Measurements from ENCODE around the gene MFAP5.
"Not testable (repeated sequence)": the region's sequence is repeated elsewhere in the genome, so short reads cannot be mapped to it uniquely, and the experiment has no call there.

The MFAP5 gene

DNA sequence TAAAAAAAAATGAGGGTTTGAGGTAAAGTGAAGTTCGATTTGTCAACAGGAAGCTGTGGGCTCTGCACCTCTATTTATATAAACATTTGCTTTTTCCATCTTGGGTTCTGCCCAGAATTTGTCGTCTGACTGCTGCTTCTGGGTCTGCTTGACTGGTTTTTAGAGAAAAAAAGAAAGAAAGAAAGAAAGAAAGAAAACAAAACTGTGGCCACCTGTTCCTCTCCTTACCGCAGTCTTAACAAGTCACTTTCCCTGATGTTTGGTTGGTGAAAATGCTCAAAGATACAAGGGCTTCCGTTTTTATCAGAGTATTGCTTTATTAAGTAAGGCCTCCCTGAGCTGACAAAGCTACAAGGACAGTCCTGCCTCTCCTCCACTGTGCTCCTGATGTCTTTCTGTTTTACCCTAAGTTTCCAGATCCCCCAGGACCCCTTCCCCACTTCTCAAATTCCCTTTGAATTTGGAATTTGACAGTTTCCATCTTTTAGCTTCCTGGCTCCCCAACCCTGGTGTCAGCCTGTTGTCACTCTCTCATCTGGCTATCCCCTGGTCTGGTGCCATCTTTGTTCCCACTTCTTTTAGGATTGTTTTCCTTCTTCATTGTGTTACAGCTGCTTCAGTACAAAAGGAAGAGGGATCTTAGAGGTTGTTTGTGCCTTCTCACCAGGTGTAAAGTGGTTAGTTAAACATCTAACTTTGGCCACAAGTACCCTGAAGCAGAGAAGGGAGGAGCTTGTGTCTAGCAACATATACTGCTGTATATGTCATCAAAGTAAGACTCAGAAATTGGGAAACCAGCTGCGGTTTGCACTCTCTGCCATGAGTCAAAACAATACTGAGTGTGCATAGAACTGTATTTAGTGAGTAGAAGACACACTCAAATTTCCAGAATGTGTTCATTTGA, 18.0 kb downstream of the MFAP5 start:
- TF ChIP-seq, protein P1, sequence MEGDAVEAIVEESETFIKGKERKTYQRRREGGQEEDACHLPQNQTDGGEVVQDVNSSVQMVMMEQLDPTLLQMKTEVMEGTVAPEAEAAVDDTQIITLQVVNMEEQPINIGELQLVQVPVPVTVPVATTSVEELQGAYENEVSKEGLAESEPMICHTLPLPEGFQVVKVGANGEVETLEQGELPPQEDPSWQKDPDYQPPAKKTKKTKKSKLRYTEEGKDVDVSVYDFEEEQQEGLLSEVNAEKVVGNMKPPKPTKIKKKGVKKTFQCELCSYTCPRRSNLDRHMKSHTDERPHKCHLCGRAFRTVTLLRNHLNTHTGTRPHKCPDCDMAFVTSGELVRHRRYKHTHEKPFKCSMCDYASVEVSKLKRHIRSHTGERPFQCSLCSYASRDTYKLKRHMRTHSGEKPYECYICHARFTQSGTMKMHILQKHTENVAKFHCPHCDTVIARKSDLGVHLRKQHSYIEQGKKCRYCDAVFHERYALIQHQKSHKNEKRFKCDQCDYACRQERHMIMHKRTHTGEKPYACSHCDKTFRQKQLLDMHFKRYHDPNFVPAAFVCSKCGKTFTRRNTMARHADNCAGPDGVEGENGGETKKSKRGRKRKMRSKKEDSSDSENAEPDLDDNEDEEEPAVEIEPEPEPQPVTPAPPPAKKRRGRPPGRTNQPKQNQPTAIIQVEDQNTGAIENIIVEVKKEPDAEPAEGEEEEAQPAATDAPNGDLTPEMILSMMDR (IDR thresholded peaks at IDR 0.05; ENCODE audit: control insufficient read depth, extremely low read depth, insufficient read depth): no peak
- no peak for DNase-seq (ENCODE audit: low read depth)
- H3K4me3 ChIP-seq (ENCODE audit: low read depth, low read length): no peak overlapping the region

GRCh38 chr12:8642775-8643174, 19.9 kb downstream of the MFAP5 start:
- no peak for DNase-seq (ENCODE audit: low read depth)
- TF ChIP-seq, protein P1 (IDR thresholded peaks at IDR 0.05; ENCODE audit: control insufficient read depth, extremely low read depth, insufficient read depth): no peak
- H3K4me3 ChIP-seq (ENCODE audit: low read depth, low read length): no peak overlapping the region

GRCh38 chr12:8639936-8640335, 22.7 kb downstream of the MFAP5 start:
- no peak for DNase-seq (ENCODE audit: low read depth)
- H3K4me3 ChIP-seq (ENCODE audit: low read depth, low read length): no peak overlapping the region
- TF ChIP-seq, protein P1 (IDR thresholded peaks at IDR 0.05; ENCODE audit: control insufficient read depth, extremely low read depth, insufficient read depth): no peak

- TF ChIP-seq, protein P1 (IDR thresholded peaks at IDR 0.05; ENCODE audit: control insufficient read depth, extremely low read depth, insufficient read depth): no peak
- no peak for DNase-seq (ENCODE audit: low read depth)
- no peak overlapping the region for H3K4me3 ChIP-seq (ENCODE audit: low read depth, low read length)
Measured at GRCh38 chr12:8638951-8639350, 23.7 kb downstream of the MFAP5 start.

DNA sequence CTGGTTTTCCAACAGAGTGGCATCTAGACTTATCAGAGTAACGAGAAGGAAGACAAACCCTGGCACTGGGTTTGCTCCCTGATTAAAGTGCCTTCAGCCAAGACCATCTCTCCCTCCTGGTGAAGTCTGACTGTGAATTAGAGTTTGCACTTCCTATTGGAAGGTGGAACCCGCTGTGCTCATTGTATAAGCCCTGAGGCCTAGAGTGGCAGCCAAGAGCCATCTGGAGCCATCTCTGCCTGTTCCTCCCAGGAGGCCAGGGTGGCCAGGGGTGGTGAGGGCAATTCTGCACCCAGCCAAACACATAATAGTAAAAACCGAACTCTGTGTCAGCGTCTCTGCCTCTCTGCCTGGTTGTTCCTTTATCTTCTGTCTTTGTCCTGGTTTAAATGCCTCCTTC, 25.0 kb downstream of the MFAP5 start:
- no peak overlapping the region for H3K4me3 ChIP-seq (ENCODE audit: low read depth, low read length)
- TF ChIP-seq, protein P1 (IDR thresholded peaks at IDR 0.05; ENCODE audit: control insufficient read depth, extremely low read depth, insufficient read depth): no peak
- no peak for DNase-seq (ENCODE audit: low read depth)

DNA sequence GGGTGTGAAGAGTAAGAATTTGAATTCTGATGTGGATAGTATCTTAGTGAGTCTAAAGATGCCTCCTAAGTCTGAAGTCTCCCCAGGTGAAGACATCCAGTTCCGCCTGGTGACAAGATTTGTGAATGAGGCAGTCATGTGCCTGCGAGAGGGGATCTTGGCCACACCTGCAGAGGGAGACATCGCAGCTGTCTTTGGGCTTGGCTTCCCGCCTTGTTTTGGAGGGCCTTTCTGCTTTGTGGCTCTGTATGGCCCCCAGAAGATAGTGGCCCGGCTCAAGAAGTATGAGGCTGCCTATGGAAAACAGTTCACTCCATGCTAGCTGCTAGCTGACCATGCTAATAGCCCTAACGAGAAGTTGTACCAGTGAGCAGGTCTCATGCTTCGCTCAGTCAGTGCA, 25.4 kb downstream of the MFAP5 start:
- no peak for DNase-seq (ENCODE audit: low read depth)
- no peak overlapping the region for H3K4me3 ChIP-seq (ENCODE audit: low read depth, low read length)
- TF ChIP-seq, protein P1 (IDR thresholded peaks at IDR 0.05; ENCODE audit: control insufficient read depth, extremely low read depth, insufficient read depth): no peak

GRCh38 chr12:8636581-8636980, 26.0 kb downstream of the MFAP5 start:
- TF ChIP-seq, protein P1 (IDR thresholded peaks at IDR 0.05; ENCODE audit: control insufficient read depth, extremely low read depth, insufficient read depth): no peak
- H3K4me3 ChIP-seq (ENCODE audit: low read depth, low read length): no peak overlapping the region
- DNase-seq (ENCODE audit: low read depth): no peak

DNA sequence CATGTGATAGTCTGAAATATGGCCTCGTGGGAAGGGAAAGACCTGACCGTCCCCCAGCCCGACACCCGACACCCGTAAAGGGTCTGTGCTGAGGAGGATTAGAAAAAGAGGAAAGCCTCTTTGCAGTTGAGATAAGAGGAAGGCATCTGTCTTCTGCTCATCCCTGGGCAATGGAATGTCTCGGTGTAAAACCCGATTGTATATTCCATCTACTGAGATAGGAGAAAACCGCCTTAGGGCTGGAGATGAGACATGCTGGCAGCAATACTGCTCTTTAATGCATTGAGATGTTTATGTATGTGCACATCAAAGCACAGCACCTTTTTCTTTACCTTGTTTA, 26.6 kb downstream of the MFAP5 start:
- not testable (repeated sequence) for DNase-seq (ENCODE audit: low read depth); H3K4me3 ChIP-seq (ENCODE audit: low read depth, low read length)

DNA sequence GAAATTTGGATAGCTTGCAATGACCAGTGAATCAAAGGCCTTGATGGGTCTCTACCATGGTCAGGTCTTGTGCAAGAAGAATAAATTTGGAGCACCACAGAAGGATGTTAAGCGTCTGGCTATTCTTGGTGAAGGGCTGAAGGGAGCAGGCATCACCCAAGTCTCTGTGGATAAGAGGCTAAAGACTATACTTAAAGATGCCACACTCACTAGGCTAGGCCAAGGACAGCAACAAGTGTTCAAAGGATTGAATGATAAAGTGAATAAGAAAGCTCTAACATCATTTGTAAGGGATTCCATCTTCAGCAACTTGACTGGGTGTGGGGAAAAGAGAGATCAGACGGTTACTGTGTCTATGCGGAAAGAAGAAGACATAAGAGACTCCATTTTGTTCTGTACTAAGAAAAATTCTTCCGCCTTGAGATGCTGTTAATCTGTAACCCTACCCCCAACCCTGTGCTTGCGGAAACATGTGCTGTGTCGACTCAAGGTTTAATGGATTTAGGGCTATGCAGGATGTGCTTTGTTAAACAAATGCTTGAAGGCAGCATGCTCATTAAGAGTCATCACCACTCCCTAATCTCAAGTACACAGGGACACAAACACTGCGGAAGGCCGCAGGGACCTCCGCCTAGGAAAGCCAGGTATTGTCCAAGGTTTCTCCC, 27.2 kb downstream of the MFAP5 start:
- H3K4me3 ChIP-seq (ENCODE audit: low read depth, low read length); DNase-seq (ENCODE audit: low read depth): not testable (repeated sequence)
